Natural killer cell (primary cell): Measurements from ENCODE around the gene TUBB2B. TPM values are rescaled to one million over a fixed set of nuclear protein-coding genes. Genes with fewer than 3 reads are reported as not detected.

ENCODE experiments used
- ATAC-seq, 3 donors: fragments of 150-1000 bp in 2 of 3; fragments of 200-7000 bp in 1 of 3; cut with Tn5 transposase; 1 replicate in 1 of 3; 2 replicates in 2 of 3; pipeline ENCODE4 v1.10.0; 2021; ENCODE audit warnings: mild to moderate bottlenecking in 2 of 3, moderate library complexity in 2 of 3
- DNase-seq, 2 donors: peaks; one replicate each; pipeline versions ENCODE4 v3.0.0 to v3.0.0-alpha.2; 2013 to 2021; ENCODE audit warnings: mixed read lengths in 1 of 2
- H3K27ac ChIP-seq: one replicate; pipeline ENCODE4 v1.5.1; 2013; ENCODE audit warnings: mild to moderate bottlenecking, low read length
- H3K27me3 ChIP-seq: one replicate; pipeline ENCODE4 v1.6.1; 2013; ENCODE audit warnings: low read length; ENCODE audit not compliant: control insufficient read depth, insufficient read depth
- H3K36me3 ChIP-seq: one replicate; pipeline ENCODE4 v1.6.1; 2013; ENCODE audit warnings: low read length; ENCODE audit not compliant: control insufficient read depth, insufficient read depth
- H3K4me1 ChIP-seq: one replicate; pipeline ENCODE4 v1.6.1; 2013; ENCODE audit warnings: low read length; ENCODE audit not compliant: control insufficient read depth, insufficient read depth
- H3K4me3 ChIP-seq: one replicate; pipeline ENCODE4 v1.5.1; 2013; ENCODE audit warnings: low read length
- H3K9me3 ChIP-seq: one replicate; pipeline ENCODE4 v1.6.1; 2013; ENCODE audit warnings: low read length; ENCODE audit not compliant: control insufficient read depth, insufficient read depth
- H3K27ac Mint-ChIP-seq, 2 donors: one replicate each; pipeline ENCODE4 v1.8.0; 2022; ENCODE audit warnings: mild to moderate bottlenecking in 2 of 2, mixed read lengths in 2 of 2, moderate library complexity in 1 of 2
- H3K27me3 Mint-ChIP-seq, 2 donors: one replicate each; pipeline ENCODE4 v1.8.0; 2022; ENCODE audit warnings: low read depth in 2 of 2, mixed read lengths in 2 of 2
- H3K36me3 Mint-ChIP-seq: one replicate; pipeline ENCODE4 v1.8.0; 2022; ENCODE audit warnings: mixed read lengths
- H3K4me1 Mint-ChIP-seq, 2 donors: one replicate each; pipeline ENCODE4 v1.8.0; 2022; ENCODE audit warnings: mixed read lengths in 2 of 2
- H3K4me3 Mint-ChIP-seq: one replicate; pipeline ENCODE4 v1.8.0; 2022; ENCODE audit warnings: mild to moderate bottlenecking, moderate library complexity, mixed read lengths
- H3K9me3 Mint-ChIP-seq, 2 donors: one replicate each; pipeline ENCODE4 v1.8.0; 2022; ENCODE audit warnings: mixed read lengths in 2 of 2
- CTCF ChIP-seq: fragments of 200-600 bp; IDR thresholded peaks from one replicate; pipeline ENCODE4 v1.8.0; 2022; ENCODE audit warnings: antibody characterized with exemption
- WGBS: methylation state at CpG from one replicate; pipeline ENCODE4 v1.1.7; 2013; ENCODE audit warnings: missing lambda C conversion rate; ENCODE audit not compliant: insufficient coverage; 5-methylcytosine and 5-hydroxymethylcytosine counted together
- intact Hi-C: fragments of 100-400 bp; cut with micrococcal nuclease; formaldehyde crosslinking; loops from one replicate; pipeline ENCODE4 v1.14.2; 2022
- total RNA-seq, 4 donors: library from RNA; stranded (reverse); fragments of 120-200 nt in 1 of 4; gene quantifications; one replicate each; pipeline versions ENCODE4 v1.2.3 to v1.2.4, GENCODE V29; 2013 to 2022

TUBB2B gene
- total RNA-seq, 3 donors from 2014 or later (not counting 1 experiment from before 2014, with no cell fraction given): 0.66 to 0.75 TPM; not detected in 1

- Histone ChIP-seq H3K4me3 (no peak overlapping the region), H3K27ac (no peak overlapping the region), H3K27me3 (peaks cover 3% of the 10 kb centered on the region), H3K4me1 (peaks cover 10% of the 10 kb centered on the region), H3K9me3 (no peaks in the 10 kb centered on the region), H3K36me3 (no peaks in the 10 kb centered on the region)
- no peak overlapping the region for H3K4me3 Mint-ChIP-seq
- H3K9me3 Mint-ChIP-seq: no peaks in the 10 kb centered on the region
- no peak for ATAC-seq
- H3K36me3 Mint-ChIP-seq: no peaks in the 10 kb centered on the region
- H3K4me1 Mint-ChIP-seq: peaks cover 8 to 12% of the 10 kb centered on the region in 2 donors
- intact Hi-C loops: loop anchor here (5.0 kb wide), 1 partner anchor 255 kb away; the partner anchor contains the start of gene NQO2
- H3K27me3 Mint-ChIP-seq: peaks cover 37 to 39% of the 10 kb centered on the region in 2 donors
- no peak for DNase-seq
- peak overlapping the region in 1 of 2 donors; percentile 64 for H3K27ac Mint-ChIP-seq
- WGBS: 89% methylated on average over 10 of the region's 10 CpGs
- no peak for TF ChIP-seq CTCF
These were observed 24.9 kb upstream of the TUBB2B start for GRCh38 chr6:3252369-3252768.

GRCh38 chr6:3251462-3252314 lies 24.2 kb upstream of the TUBB2B start:
- Mint-ChIP-seq H3K36me3 (no peaks in the 10 kb centered on the region), H3K4me1 (peaks cover 8 to 12% of the 10 kb centered on the region in 2 donors), H3K27me3 (peaks cover 35 to 40% of the 10 kb centered on the region in 2 donors), H3K9me3 (no peaks in the 10 kb centered on the region), H3K4me3 (no peak overlapping the region), H3K27ac (peak overlapping the region in 1 of 2 donors; percentile 64)
- Histone ChIP-seq H3K9me3 (no peaks in the 10 kb centered on the region), H3K4me1 (peaks cover 10% of the 10 kb centered on the region), H3K36me3 (no peaks in the 10 kb centered on the region), H3K4me3 (no peak overlapping the region), H3K27me3 (peaks cover 3% of the 10 kb centered on the region), H3K27ac (no peak overlapping the region)
- ATAC-seq: peak; percentile 84 to 99 (median 97)
- intact Hi-C loops: loop anchor here (1.0 to 5.0 kb wide), 2 partner anchors 125 to 254 kb away; partner anchors contain the start of gene NQO2
- peak; percentile 65 to 88 for DNase-seq
- TF ChIP-seq CTCF: peak; percentile 98
- WGBS: 47% methylated on average over 16 of the region's 20 CpGs

GRCh38 chr6:3250231-3250675 lies 22.8 kb upstream of the TUBB2B start:
- intact Hi-C loops: loop anchor here (5.0 kb wide), 1 partner anchor 253 kb away; the partner anchor contains the start of gene NQO2
- H3K27ac ChIP-seq: no peak overlapping the region
- peaks cover 10% of the 10 kb centered on the region for H3K4me1 ChIP-seq
- H3K27me3 Mint-ChIP-seq: peaks cover 35 to 41% of the 10 kb centered on the region in 2 donors
- no peak for DNase-seq
- no peak overlapping the region for H3K27ac Mint-ChIP-seq
- no peaks in the 10 kb centered on the region for H3K9me3 ChIP-seq
- no peak for ATAC-seq
- no peak overlapping the region for H3K4me3 ChIP-seq
- peaks cover 8 to 12% of the 10 kb centered on the region in 2 donors for H3K4me1 Mint-ChIP-seq
- no peak overlapping the region for H3K4me3 Mint-ChIP-seq
- H3K36me3 ChIP-seq: no peaks in the 10 kb centered on the region
- H3K27me3 ChIP-seq: peaks cover 3% of the 10 kb centered on the region
- no peaks in the 10 kb centered on the region for H3K9me3 Mint-ChIP-seq
- no peaks in the 10 kb centered on the region for H3K36me3 Mint-ChIP-seq
- 93% methylated on average over 9 of the region's 9 CpGs for WGBS
- TF ChIP-seq CTCF: no peak
